ENCODE data around the gene GALM. TPM values are rescaled to one million over a fixed set of nuclear protein-coding genes. Genes with fewer than 3 reads are reported as not detected.
"Not testable (repeated sequence)": the region's sequence is repeated elsewhere in the genome, so short reads cannot be mapped to it uniquely, and the experiment has no call there.

Gene GALM
- polyA plus RNA-seq, 1 experiment = 10.1 TPM

DNA sequence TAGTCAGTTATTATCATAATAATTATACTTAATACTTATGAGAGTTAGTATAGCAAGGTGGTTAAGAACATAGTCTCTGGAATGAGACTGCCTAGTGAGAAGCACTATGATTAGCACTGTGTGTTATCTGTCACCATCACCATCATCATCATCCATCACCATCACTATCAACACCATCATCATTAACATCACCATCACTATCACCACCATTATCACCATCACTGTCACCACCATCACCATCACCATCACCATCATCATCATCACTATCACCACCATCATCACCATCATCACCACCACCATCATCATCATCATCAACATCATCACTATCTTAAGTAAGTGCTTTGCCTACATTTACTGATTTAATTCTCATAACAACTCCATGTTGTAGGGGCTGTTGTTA lies 45.6 kb downstream of the GALM start:
- Histone ChIP-seq H3K27me3 (ENCODE audit: control insufficient read depth, insufficient read depth, low read length) (no peaks in the 10 kb centered on the region), H3K36me3 (ENCODE audit: control insufficient read depth, insufficient read depth, low read length) (no peaks in the 10 kb centered on the region), H3K4me3 (ENCODE audit: low read depth, low read length) (no peak overlapping the region)
- POLR2A ChIA-PET = no interaction called here
- CTCF ChIA-PET = no interaction called here
- no peak for TF ChIP-seq CTCF (IDR thresholded peaks at IDR 0.05; ENCODE audit: insufficient read depth, low read depth, low read length)
- no peak for DNase-seq (ENCODE audit: low read depth)

DNA sequence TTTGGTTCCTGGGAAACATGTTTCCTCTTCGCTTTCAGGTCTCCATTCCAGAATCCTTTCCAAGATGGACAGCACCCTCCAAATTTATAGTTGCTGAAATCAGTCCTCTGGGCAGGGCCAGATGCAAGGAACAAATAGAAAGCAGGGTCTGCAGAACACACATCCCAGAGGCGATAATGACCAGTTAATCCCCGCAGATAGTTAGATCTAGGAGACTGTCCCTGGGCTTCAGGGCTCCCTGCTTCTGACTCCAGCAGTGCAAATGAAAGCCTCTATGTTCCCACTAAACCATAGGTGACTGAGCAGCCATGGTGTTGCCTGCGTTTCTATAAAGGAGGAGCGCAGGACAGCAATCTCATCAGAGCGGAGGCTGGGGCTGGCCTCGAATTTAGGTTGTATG lies 46.5 kb downstream of the GALM start:
- no peaks in the 10 kb centered on the region for H3K36me3 ChIP-seq (ENCODE audit: control insufficient read depth, insufficient read depth, low read length)
- POLR2A ChIA-PET = no interaction called here
- no peaks in the 10 kb centered on the region for H3K27me3 ChIP-seq (ENCODE audit: control insufficient read depth, insufficient read depth, low read length)
- DNase-seq (ENCODE audit: low read depth) = no peak
- H3K4me3 ChIP-seq (ENCODE audit: low read depth, low read length) = no peak overlapping the region
- CTCF ChIA-PET = interaction anchor here (1.5 kb wide), 1 partner anchor 11 kb away, joined by 5 read pairs; no protein-coding TSS in a partner anchor
- TF ChIP-seq CTCF (IDR thresholded peaks at IDR 0.05; ENCODE audit: insufficient read depth, low read depth, low read length) = no peak

DNA sequence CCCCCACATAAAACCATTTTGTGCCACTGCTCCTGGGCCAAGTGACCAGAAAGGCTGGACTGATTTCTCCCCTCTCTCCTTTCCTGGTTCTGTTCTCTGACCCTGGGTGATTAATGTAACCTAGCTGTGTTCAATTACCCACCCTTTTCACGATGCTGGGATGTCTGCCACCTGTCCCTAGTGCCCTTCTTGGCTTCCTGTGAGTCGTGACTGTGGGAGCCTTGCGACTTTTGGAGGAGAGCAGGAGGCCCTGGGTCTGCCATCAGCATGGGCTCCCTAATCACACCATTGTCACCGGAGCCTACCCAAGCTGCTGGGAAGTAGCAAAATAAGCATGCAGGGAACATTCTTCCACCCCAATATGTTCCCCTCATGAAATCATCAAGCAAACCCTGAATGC lies 47.0 kb downstream of the GALM start:
- TF ChIP-seq CTCF (IDR thresholded peaks at IDR 0.05; ENCODE audit: insufficient read depth, low read depth, low read length) = no peak
- Histone ChIP-seq H3K4me3 (ENCODE audit: low read depth, low read length) (no peak overlapping the region), H3K36me3 (ENCODE audit: control insufficient read depth, insufficient read depth, low read length) (no peaks in the 10 kb centered on the region), H3K27me3 (ENCODE audit: control insufficient read depth, insufficient read depth, low read length) (no peaks in the 10 kb centered on the region)
- ChIA-PET POLR2A (no interaction called here), CTCF (interaction anchor here (1.5 kb wide), 1 partner anchor 12 kb away, joined by 5 read pairs; no protein-coding TSS in a partner anchor)
- DNase-seq (ENCODE audit: low read depth) = no peak

- ChIA-PET POLR2A (no interaction called here), CTCF (interaction anchor here (1.1 to 1.5 kb wide), 2 partner anchors 12 to 131 kb away, joined by 3 to 5 read pairs; no protein-coding TSS in a partner anchor)
- Histone ChIP-seq H3K4me3 (ENCODE audit: low read depth, low read length) (no peak overlapping the region), H3K27me3 (ENCODE audit: control insufficient read depth, insufficient read depth, low read length) (no peaks in the 10 kb centered on the region), H3K36me3 (ENCODE audit: control insufficient read depth, insufficient read depth, low read length) (no peaks in the 10 kb centered on the region)
- no peak for DNase-seq (ENCODE audit: low read depth)
- TF ChIP-seq CTCF (IDR thresholded peaks at IDR 0.05; ENCODE audit: insufficient read depth, low read depth, low read length) = no peak
Observed at GRCh38 chr2:38713338-38713737, 47.4 kb downstream of the GALM start.

- POLR2A ChIA-PET = interaction anchor here (1.6 kb wide), 1 partner anchor 37 kb away, joined by 5 read pairs; no protein-coding TSS in a partner anchor
- CTCF ChIA-PET = interaction anchor here (1.2 kb wide), 1 partner anchor 11 kb away, joined by 3 read pairs; no protein-coding TSS in a partner anchor
Observed at GRCh38 chr2:38714941-38715340, 49.0 kb downstream of the GALM start.

DNA sequence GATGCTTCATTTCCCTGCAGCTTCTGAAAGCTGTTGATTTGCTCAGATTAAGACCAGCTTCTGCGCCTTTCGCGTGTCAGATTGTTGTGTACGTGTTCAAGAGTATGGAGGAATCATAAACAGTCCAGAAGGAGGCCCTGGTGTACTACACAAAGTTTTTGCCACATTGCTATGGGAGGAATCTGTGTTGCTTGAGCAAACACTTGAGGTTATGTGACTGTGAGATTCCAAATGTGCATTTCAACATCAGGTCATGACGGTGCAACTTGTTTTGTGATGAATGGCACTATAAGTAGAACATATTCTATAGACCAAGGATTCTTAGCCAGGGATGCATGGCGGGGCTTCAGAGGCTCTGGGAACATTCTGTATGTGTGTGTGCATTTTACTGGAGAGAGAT lies 50.3 kb downstream of the GALM start:
- ChIA-PET POLR2A (interaction anchor here (1.6 kb wide), 1 partner anchor 35 kb away, joined by 5 read pairs; no protein-coding TSS in a partner anchor), CTCF (interaction anchor here (0.9 to 1.4 kb wide), 4 partner anchors 10 to 400 kb away, joined by 3 to 5 read pairs (median 3); partner anchors contain the start of gene HNRNPLL)
- Histone ChIP-seq H3K4me3 (ENCODE audit: low read depth, low read length) (no peak overlapping the region), H3K27me3 (ENCODE audit: control insufficient read depth, insufficient read depth, low read length) (no peaks in the 10 kb centered on the region), H3K36me3 (ENCODE audit: control insufficient read depth, insufficient read depth, low read length) (no peaks in the 10 kb centered on the region)
- peak; percentile 26 for DNase-seq (ENCODE audit: low read depth)
- TF ChIP-seq CTCF (IDR thresholded peaks at IDR 0.05; ENCODE audit: insufficient read depth, low read depth, low read length) = peak; percentile 18; the same call in 1 of the 2 replicates

More at GRCh38 chr2:38714941-38715340, 49.0 kb downstream of the GALM start:
- not testable (repeated sequence) for DNase-seq (ENCODE audit: low read depth); H3K27me3 ChIP-seq (ENCODE audit: control insufficient read depth, insufficient read depth, low read length); H3K36me3 ChIP-seq (ENCODE audit: control insufficient read depth, insufficient read depth, low read length); H3K4me3 ChIP-seq (ENCODE audit: low read depth, low read length)

All from BJ (cell line).